Endothelial cell of hepatic sinusoid (primary cell): Measurements from ENCODE around the gene MAP3K7CL.

Source experiments
- in situ Hi-C: cut with HindIII; loops from 2 replicates; pipeline ENCODE4 v1.10.0; 2017; ENCODE audit warnings: low sequenced_read_pairs

The MAP3K7CL gene

GRCh38 chr21:29193072-29193471 is 62.6 kb downstream of the MAP3K7CL start:
- in situ Hi-C loops = no loop called here

- in situ Hi-C loops = no loop called here
Observed at GRCh38 chr21:29193901-29194300, 63.5 kb downstream of the MAP3K7CL start.

GRCh38 chr21:29194342-29194741 is 63.9 kb downstream of the MAP3K7CL start:
- in situ Hi-C loops = no loop called here

- in situ Hi-C loops = no loop called here
Observed at GRCh38 chr21:29194847-29195246, 64.4 kb downstream of the MAP3K7CL start.

GRCh38 chr21:29195981-29196669 is 65.7 kb downstream of the MAP3K7CL start:
- in situ Hi-C loops = no loop called here

- in situ Hi-C loops = no loop called here
Observed at GRCh38 chr21:29196670-29197191, 66.3 kb downstream of the MAP3K7CL start.

- in situ Hi-C loops = no loop called here
Observed at GRCh38 chr21:29201186-29201585, 70.7 kb downstream of the MAP3K7CL start.

- in situ Hi-C loops = no loop called here
Observed at GRCh38 chr21:29205009-29205408, 74.6 kb downstream of the MAP3K7CL start.

GRCh38 chr21:29205988-29206387 is 75.5 kb downstream of the MAP3K7CL start:
- in situ Hi-C loops = no loop called here

GRCh38 chr21:29206445-29206844 is 76.0 kb downstream of the MAP3K7CL start:
- in situ Hi-C loops = no loop called here

- in situ Hi-C loops = no loop called here
Observed at GRCh38 chr21:29207201-29207600, 76.8 kb downstream of the MAP3K7CL start.

GRCh38 chr21:29208044-29208681 is 77.7 kb downstream of the MAP3K7CL start:
- in situ Hi-C loops = no loop called here

GRCh38 chr21:29208682-29209059 is 78.2 kb downstream of the MAP3K7CL start:
- in situ Hi-C loops = no loop called here

GRCh38 chr21:29209696-29210095 is 79.3 kb downstream of the MAP3K7CL start:
- in situ Hi-C loops = no loop called here

- in situ Hi-C loops = no loop called here
Observed at GRCh38 chr21:29211205-29211604, 80.8 kb downstream of the MAP3K7CL start.

GRCh38 chr21:29212446-29212845 is 82.0 kb downstream of the MAP3K7CL start:
- in situ Hi-C loops = no loop called here

GRCh38 chr21:29213513-29214385 is 83.3 kb downstream of the MAP3K7CL start:
- in situ Hi-C loops = no loop called here

GRCh38 chr21:29215709-29216108 is 85.3 kb downstream of the MAP3K7CL start:
- in situ Hi-C loops = no loop called here

- in situ Hi-C loops = no loop called here
Observed at GRCh38 chr21:29217818-29218291, 87.4 kb downstream of the MAP3K7CL start.

- in situ Hi-C loops = no loop called here
Observed at GRCh38 chr21:29218749-29219148, 88.3 kb downstream of the MAP3K7CL start.

- in situ Hi-C loops = no loop called here
Observed at GRCh38 chr21:29219165-29219770, 88.8 kb downstream of the MAP3K7CL start.
